Panc1 (cell line): ENCODE results near the gene CORO2B. TPM values are rescaled to one million over a fixed set of nuclear protein-coding genes. Genes with fewer than 3 reads are reported as not detected.

Experiments used
- ATAC-seq: fragments of 200-7000 bp; cut with Tn5 transposase; 2 replicates; pipeline ENCODE4 v1.9.1; 2020; ENCODE audit warnings: mild to moderate bottlenecking, moderate library complexity
- BruUV-seq: library from RNA; stranded (reverse); fragments of 400-500 nt; replicated peaks from 2 replicates; lab custom pipeline; 2021; lab: Mats Ljungman, UMichigan
- CTCF ChIA-PET: fragments of 300-600 bp; sonication (Branson Sonifier 250); formaldehyde crosslinking; loops from one replicate; lab custom pipeline; 2022; ENCODE audit warnings: antibody characterized with exemption; lab: Charles Lee
- POLR2A ChIA-PET: fragments of 300-600 bp; sonication (Branson Sonifier 250); formaldehyde crosslinking; loops from one replicate; lab custom pipeline; 2022; ENCODE audit warnings: antibody characterized with exemption; lab: Charles Lee
- DNase-seq: peaks from one replicate; pipeline ENCODE4 v3.0.0-alpha.2; 2010; ENCODE audit warnings: low read depth, low spot score
- H3K27ac ChIP-seq: 2 replicates; pipeline ENCODE4 v1.5.1; 2011; ENCODE audit warnings: mild to moderate bottlenecking, low read length, inconsistent platforms
- H3K27me3 ChIP-seq: fragments of 200-500 bp; sonication (Bioruptor generic); 2 replicates; pipeline ENCODE4 v1.6.0; 2014; ENCODE audit warnings: low read length, inconsistent platforms; ENCODE audit not compliant: control insufficient read depth, insufficient read depth
- H3K36me3 ChIP-seq: fragments of 200-500 bp; sonication (Bioruptor generic); 2 replicates; pipeline ENCODE4 v1.5.1; 2014; ENCODE audit warnings: inconsistent platforms, mild to moderate bottlenecking, low read length, moderate library complexity; ENCODE audit not compliant: control insufficient read depth, insufficient read depth
- H3K4me1 ChIP-seq: 2 replicates; pipeline ENCODE4 v1.5.1; 2011; ENCODE audit warnings: inconsistent platforms, mild to moderate bottlenecking, low read length, moderate library complexity; ENCODE audit not compliant: control insufficient read depth, insufficient read depth
- H3K4me3 ChIP-seq, 2 experiments: 2 replicates each; pipeline ENCODE4 v1.5.1; 2011 to 2012; ENCODE audit warnings: low read depth in 2 of 2, low read length in 2 of 2, mild to moderate bottlenecking in 2 of 2, inconsistent platforms in 1 of 2, moderate library complexity in 1 of 2
- H3K9me3 ChIP-seq: fragments of 200-500 bp; sonication (Bioruptor generic); 2 replicates; pipeline ENCODE4 v1.5.1; 2014; ENCODE audit warnings: low read depth, mild to moderate bottlenecking, inconsistent platforms, low read length, moderate library complexity; ENCODE audit not compliant: control insufficient read depth, insufficient read depth
- CTCF ChIP-seq: fragments of 450-650 bp; IDR thresholded peaks from 2 replicates; pipeline ENCODE4 v1.5.1; 2017; ENCODE audit warnings: mild to moderate bottlenecking
- POLR2AphosphoS5 ChIP-seq: IDR thresholded peaks from 2 replicates; pipeline ENCODE4 v1.6.1; 2012; ENCODE audit warnings: mild to moderate bottlenecking, low read depth, low read length, moderate library complexity
- REST ChIP-seq, 2 experiments: IDR thresholded peaks; 2 replicates each; pipeline ENCODE4 v1.6.1; 2011 to 2012; ENCODE audit warnings: low read depth in 2 of 2, control low read depth in 1 of 2, low read length in 1 of 2, mild to moderate bottlenecking in 1 of 2, moderate library complexity in 1 of 2; ENCODE audit not compliant: insufficient read depth in 1 of 2
- SIN3A ChIP-seq: IDR thresholded peaks from 2 replicates; pipeline ENCODE4 v1.6.1; 2012; ENCODE audit warnings: low read depth, mild to moderate bottlenecking, low read length, moderate library complexity, borderline replicate concordance; ENCODE audit not compliant: insufficient read depth
- TCF7L2 ChIP-seq: IDR thresholded peaks from 2 replicates; pipeline ENCODE4 v1.6.1; 2011; ENCODE audit warnings: mild to moderate bottlenecking, low read depth, low read length, inconsistent platforms
- in situ Hi-C: cut with HindIII; loops from 2 replicates; pipeline ENCODE4 v1.10.0; 2016; ENCODE audit warnings: low sequenced_read_pairs, low pct_unique_long_range_greater_than_20kb
- intact Hi-C: fragments of 100-400 bp; cut with micrococcal nuclease; formaldehyde crosslinking; loops from one replicate; pipeline ENCODE4 v1.10.0; 2022; ENCODE audit not compliant: unreplicated experiment
- total RNA-seq: library from RNA; stranded (reverse); gene quantifications from one replicate; pipeline ENCODE4 v1.2.1, GENCODE V29; 2021; ENCODE audit not compliant: unreplicated experiment

The CORO2B gene
- total RNA-seq, 1 experiment from 2014 or later, result 0.36 TPM

GRCh38 chr15:68620721-68621527 is 42.1 kb downstream of the CORO2B start:
- ChIA-PET POLR2A (no interaction called here), CTCF (interaction anchor here (0.6 kb wide), 1 partner anchor 33 kb away, joined by 4 read pairs; no protein-coding TSS in a partner anchor)
- in situ Hi-C loops (no loop called here), intact Hi-C loops (no loop called here)
- Histone ChIP-seq H3K4me1 (no peaks in the 10 kb centered on the region), H3K9me3 (no peaks in the 10 kb centered on the region), H3K36me3 (no peaks in the 10 kb centered on the region), H3K4me3 (no peak overlapping the region), H3K27me3 (no peaks in the 10 kb centered on the region; the same call in 1 of the 2 replicates), H3K27ac (no peak overlapping the region)
- no peak for TF ChIP-seq POLR2AphosphoS5
- no peak for TF ChIP-seq REST (IDR thresholded peaks at IDR 0.05; ENCODE audit: insufficient read depth in 1 of 2, low read depth in 2 of 2, low read length in 1 of 2)
- no peak for TF ChIP-seq TCF7L2
- no peak for TF ChIP-seq CTCF
- TF ChIP-seq SIN3A, result no peak
- BruUV-seq, result no TSS peak
- DNase-seq (no peak), ATAC-seq (no peak)

GRCh38 chr15:68621535-68621934 is 42.7 kb downstream of the CORO2B start:
- no TSS peak for BruUV-seq
- POLR2A ChIA-PET, result no interaction called here
- H3K27ac ChIP-seq, result no peak overlapping the region

More at GRCh38 chr15:68621535-68621934, 42.7 kb downstream of the CORO2B start:
- Histone ChIP-seq H3K36me3 (no peaks in the 10 kb centered on the region), H3K9me3 (no peaks in the 10 kb centered on the region), H3K27me3 (no peaks in the 10 kb centered on the region; the same call in none of the 2 replicates), H3K4me1 (no peaks in the 10 kb centered on the region), H3K4me3 (no peak overlapping the region)
- ATAC-seq, result no peak
- DNase-seq, result no peak
- intact Hi-C loops, result no loop called here
- in situ Hi-C loops, result no loop called here
- no peak for TF ChIP-seq TCF7L2
- no peak for TF ChIP-seq SIN3A
- TF ChIP-seq CTCF, result no peak
- TF ChIP-seq REST (IDR thresholded peaks at IDR 0.05; ENCODE audit: insufficient read depth in 1 of 2, low read depth in 2 of 2, low read length in 1 of 2), result no peak
- TF ChIP-seq POLR2AphosphoS5, result no peak
- CTCF ChIA-PET, result interaction anchor here (0.6 kb wide), 2 partner anchors 20 to 32 kb away, joined by 3 to 4 read pairs; no protein-coding TSS in a partner anchor
